Activated CD4-positive, alpha-beta T cell treated with anti-CD3 and anti-CD28 coated beads, Interleukin-10, Interleukin-2, amounts not matched to agents 100 ng/mL and 50 ng/mL, durations not matched to agents 16 hours and 8 hours (primary cell): ENCODE measurements around the gene TNFSF10.

Source experiments
- DNase-seq: peaks from one replicate; pipeline ENCODE4 v3.0.0-alpha.2; 2020

The TNFSF10 gene

DNA sequence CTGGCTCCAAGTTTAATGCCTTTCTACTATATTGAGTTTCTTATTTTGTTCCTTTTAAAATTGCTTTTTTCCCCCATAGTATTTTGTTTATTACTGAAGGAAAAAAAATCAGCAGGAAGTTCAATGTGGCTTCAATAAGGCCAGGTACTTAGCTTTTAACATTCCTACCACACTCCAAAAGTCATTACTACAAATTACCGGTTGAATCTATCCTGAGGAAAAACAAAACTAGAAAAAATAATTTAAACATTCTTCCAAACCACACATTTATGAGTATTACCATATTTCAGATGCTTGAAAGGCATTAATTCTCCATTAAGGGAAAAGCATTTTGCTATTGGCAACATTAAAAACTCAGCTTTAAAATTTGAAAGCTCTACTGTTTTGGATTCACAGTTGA lies 20.2 kb upstream of the TNFSF10 start:
- no peak for DNase-seq

DNA sequence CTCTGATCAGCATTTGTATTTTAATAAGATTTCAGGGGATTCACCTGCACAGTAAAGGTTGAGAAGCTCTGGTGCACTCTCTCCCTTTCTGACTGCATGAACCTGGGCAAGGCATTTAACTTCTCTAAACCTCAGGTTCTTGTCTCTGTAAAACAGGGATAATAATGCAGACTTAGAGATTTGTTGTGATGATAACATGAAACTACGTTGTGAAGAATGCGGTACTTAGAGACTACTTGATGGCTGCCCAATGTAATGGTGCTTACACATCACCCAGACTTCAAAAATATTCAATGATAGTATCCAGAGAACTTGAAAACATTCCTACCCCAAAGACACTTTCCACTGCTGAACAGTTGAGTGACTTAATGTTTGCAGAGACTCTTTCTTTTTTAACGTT lies 19.8 kb upstream of the TNFSF10 start:
- DNase-seq: no peak

GRCh38 chr3:172541945-172542488 lies 18.8 kb upstream of the TNFSF10 start:
- no peak for DNase-seq

DNA sequence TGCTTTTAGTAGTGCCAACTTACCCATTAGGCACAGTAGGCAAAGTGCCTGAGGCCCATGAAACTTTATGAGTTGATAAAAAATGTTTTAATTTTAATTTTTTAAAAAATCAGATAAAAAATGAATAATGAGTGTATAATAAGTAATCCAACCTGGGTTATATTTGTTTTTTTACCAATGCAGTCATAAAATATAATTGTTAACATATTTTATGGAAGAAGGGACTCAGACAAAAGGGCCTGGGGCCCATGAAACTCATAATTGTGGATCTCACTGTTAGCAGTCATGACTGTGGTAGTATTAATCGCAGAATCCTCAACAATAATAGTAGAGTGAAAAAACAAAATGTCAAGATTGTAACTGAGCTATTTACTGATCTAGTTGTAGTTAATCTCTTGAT lies 16.8 kb upstream of the TNFSF10 start:
- no peak for DNase-seq

GRCh38 chr3:172539273-172539672 lies 16.0 kb upstream of the TNFSF10 start:
- DNase-seq: no peak

- DNase-seq: no peak
Observed at GRCh38 chr3:172538368-172539151, 15.3 kb upstream of the TNFSF10 start.

DNA sequence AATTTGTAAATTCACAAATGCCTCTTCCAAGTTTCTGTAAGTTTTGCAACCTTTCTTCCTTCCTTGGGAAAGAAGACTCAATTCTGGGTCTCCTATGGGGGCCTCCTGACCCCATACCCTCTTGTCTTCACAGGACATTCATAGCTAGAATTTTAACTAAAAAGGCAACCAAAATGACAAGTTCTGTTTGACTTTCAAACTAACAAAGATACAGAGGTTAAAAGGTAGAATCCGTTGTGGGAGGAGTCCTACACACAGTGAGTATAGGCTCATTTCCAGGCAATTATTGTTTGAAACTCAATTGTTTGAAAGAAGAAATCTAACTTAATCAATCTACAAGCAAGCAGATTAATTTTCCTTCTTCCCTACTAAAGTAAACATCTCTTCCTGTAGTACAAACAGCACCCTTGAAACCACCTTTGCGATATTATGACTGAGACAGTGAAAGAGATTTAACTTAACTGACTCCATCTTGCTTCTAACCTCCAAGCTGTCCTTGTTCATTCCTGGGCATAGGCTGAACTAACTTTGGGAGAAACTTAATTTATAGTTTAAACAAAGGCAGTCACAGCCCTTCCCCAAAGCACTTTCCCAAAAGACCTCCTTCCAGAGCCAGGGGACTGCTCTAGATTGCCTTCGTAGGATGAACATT lies 14.4 kb upstream of the TNFSF10 start:
- DNase-seq: peak; percentile 51

DNA sequence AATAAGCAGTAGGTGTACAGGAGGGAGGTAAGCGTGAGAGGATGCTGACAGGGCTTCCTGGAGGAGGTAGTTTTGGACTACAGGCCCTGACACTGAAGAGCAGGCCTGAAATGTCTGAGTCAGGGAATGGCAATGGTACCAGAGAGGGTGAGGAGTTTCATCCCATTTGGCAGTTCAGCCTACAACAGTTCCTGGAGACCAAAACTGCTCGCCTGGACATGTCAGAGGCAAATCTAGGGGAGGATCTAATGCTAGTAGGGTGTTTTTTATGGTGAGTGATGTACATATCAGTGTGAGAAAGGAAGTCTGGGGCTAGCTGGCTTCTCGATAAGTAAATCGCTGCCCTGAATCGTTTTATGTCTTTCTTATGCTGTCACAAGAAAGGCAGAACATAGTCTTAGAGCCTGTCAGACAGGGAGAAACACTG lies 13.8 kb upstream of the TNFSF10 start:
- no peak for DNase-seq

GRCh38 chr3:172536505-172536904 lies 13.3 kb upstream of the TNFSF10 start:
- DNase-seq: no peak

DNA sequence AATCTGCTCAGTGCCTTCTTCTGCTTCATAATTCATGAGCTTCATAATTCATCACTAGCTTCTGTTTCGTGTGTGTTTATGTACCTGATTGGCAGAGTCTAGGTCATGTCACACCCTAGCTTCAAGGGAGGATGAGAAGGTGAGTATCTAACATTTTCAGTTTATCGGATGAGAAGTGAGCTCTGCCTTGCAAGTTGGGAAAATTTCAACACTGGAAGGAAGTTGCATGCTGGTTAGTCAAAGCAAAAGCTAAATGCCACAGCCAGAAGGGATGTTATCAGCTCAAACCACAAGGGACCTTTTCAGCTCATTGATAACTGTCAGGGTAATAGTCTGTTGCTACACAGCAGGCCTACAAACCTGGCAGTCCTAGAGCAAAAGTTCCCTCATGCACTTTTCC lies 7.3 kb upstream of the TNFSF10 start:
- DNase-seq: peak; percentile 92

GRCh38 chr3:172530101-172530561 lies 6.9 kb upstream of the TNFSF10 start:
- peak; percentile 78 for DNase-seq

- no peak for DNase-seq
Observed at GRCh38 chr3:172528677-172529076, 5.4 kb upstream of the TNFSF10 start.

- DNase-seq: no peak
Observed at GRCh38 chr3:172527306-172527705, 4.1 kb upstream of the TNFSF10 start.

DNA sequence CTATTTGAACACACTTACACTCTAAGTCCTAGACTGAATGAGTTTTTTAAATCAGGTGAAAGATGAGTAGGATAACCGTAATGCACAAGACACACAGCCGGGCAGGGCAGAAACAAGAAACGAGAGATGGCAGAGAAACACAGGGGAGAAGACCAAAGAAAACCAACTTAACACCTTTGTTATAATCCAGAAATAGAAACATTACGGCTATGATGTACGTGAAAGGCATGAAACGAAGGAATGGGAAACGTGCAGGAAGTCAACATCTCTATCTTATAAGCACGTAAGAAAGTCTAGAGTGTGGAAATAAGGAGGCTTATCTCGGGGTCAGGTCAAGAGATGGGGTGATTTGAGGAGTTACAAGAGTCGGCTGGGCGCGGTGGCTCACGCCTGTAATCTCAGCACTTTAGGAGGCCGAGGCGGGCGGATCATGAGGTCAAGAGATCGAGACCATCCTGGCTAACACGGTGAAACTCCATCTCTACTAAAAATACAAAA lies 1.9 kb upstream of the TNFSF10 start:
- no peak for DNase-seq

GRCh38 chr3:172524611-172525010 lies 1.4 kb upstream of the TNFSF10 start:
- DNase-seq: no peak

- DNase-seq: peak; percentile 40
Observed at GRCh38 chr3:172521837-172522726, 1.1 kb downstream of the TNFSF10 start.

DNA sequence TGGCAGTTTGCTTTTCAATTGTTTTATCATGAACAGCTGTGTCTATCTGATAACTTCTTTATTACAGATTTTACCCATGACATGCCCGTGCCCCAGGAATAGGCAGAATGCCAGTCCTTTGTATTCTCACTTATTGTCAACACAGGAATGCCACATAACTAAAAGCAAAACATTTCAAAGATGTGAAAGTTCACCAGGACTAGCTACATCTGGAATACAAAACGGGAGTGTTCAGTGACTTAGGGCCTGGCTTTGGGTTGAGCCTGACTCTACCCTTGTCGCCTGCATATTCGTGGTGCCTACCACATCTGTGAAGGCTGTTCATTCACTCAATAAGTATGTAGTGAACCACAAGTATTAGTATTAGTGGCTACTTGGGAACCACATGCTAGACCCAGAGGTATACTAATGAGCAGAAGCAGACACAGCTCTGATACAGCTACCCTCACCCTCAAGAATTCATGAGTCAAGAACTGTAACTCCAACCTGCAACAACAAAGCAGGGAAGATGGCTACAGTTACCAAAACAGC lies 2.9 kb downstream of the TNFSF10 start:
- peak; percentile 87 for DNase-seq

DNA sequence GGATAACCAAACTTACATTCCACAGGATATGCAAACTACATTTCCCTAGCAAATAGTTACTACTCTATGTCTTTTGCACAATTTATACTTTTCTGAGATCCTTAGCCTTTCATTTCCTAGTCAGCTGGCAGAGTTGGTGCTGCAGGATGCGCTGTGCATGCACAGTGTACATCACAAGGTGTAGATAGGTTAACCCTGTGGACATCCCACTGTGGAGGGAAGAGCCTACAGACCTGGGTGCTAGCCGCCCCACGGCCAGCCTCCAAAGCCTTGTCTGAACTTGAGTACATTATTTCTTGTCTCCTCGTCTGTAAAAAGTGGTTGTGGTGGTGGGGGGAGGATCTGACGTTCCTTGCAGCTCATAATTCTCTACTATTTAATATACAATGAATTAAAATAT lies 3.5 kb downstream of the TNFSF10 start:
- DNase-seq: peak; percentile 52

GRCh38 chr3:172518929-172519640 lies 4.1 kb downstream of the TNFSF10 start:
- DNase-seq: no peak

DNA sequence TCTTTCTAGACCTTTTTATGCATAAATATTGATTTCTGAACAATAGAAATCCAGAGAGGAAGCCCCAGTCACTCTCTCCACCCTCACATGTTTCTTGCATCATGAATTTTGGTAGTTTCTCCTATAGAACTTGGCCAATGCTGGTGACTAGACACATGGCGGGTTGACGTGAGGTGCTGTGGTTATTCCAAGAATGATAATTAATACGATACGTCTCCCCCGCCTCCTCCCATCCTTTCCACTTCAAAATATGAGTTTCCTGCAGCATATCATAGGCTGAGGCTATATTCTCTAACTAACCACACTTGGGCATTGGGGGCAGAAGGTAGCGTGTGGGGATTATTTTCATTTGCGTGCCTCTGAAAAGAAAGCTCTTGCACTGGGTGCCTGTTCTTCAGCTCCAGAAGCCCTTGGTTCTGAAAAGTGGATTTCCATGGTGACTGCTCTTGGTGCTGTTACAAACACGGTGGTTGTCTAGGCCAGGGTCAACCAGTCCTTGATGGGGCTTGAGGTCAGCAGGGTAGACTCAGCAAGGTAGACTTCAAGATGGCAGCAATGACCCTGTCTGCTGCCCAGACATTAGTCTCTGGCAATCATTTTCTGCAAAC lies 5.3 kb downstream of the TNFSF10 start:
- DNase-seq: peak; percentile 88
